Measurements from ENCODE around the gene CSMD2. TPM values are rescaled to one million over a fixed set of nuclear protein-coding genes. Genes with fewer than 3 reads are reported as not detected.
"Not testable (repeated sequence)": the region's sequence is repeated elsewhere in the genome, so short reads cannot be mapped to it uniquely, and the experiment has no call there.

The CSMD2 gene
- total RNA-seq, 4 donors from 2014 or later = 0.16 to 1.00 (median 0.27) TPM; not detected in 1

GRCh38 chr1:34083974-34084373 is 81.1 kb downstream of the CSMD2 start:
- TF ChIP-seq CTCF (IDR thresholded peaks at IDR 0.05) (no peak), POLR2AphosphoS5 (IDR thresholded peaks at IDR 0.05) (no peak), POLR2A (IDR thresholded peaks at IDR 0.05) (no peak), EP300 (IDR thresholded peaks at IDR 0.05; ENCODE audit: low read depth) (no peak)
- intact Hi-C loops (cut with DNase I; ENCODE audit: low total_unique reads) (no loop called here), in situ Hi-C loops (cut with MboI; ENCODE audit: low pct_ligation_motif_present in 1 of 4, low pct_unique_long_range_greater_than_20kb in 1 of 4, low sequenced_read_pairs in 3 of 4) (no loop called here)
- Histone ChIP-seq H3K4me1 (no peaks in the 10 kb centered on the region), H3K9me3 (peaks cover 0 to 3% of the 10 kb centered on the region in 2 donors), H3K27me3 (no peaks in the 10 kb centered on the region), H3K27ac (no peak overlapping the region), H3K36me3 (no peaks in the 10 kb centered on the region), H3K4me3 (no peak overlapping the region)
- no peak for DNase-seq
- WGBS, 2 donors (ENCODE audit: low coverage in 1 of 2) = 65% methylated on average over 2 of the region's 2 CpGs; no CpG with 5 or more reads in 1 of the 2 donors

- H3K27ac ChIP-seq; in situ Hi-C loops (cut with MboI; ENCODE audit: low pct_ligation_motif_present in 1 of 4, low pct_unique_long_range_greater_than_20kb in 1 of 4, low sequenced_read_pairs in 3 of 4); DNase-seq; intact Hi-C loops (cut with DNase I; ENCODE audit: low total_unique reads); H3K27me3 ChIP-seq; H3K9me3 ChIP-seq; H3K36me3 ChIP-seq; H3K4me3 ChIP-seq; H3K4me1 ChIP-seq: not testable (repeated sequence)
- whole genome bisulfite sequencing, 2 donors (ENCODE audit: low coverage in 1 of 2) = 90 to 94% methylated on average over 2 to 40 of the region's 43 CpGs
These were observed 82.9 kb downstream of the CSMD2 start for GRCh38 chr1:34082085-34082670.

GRCh38 chr1:34078383-34078782 is 86.6 kb downstream of the CSMD2 start:
- no peak overlapping the region for H3K27ac ChIP-seq
- H3K4me3 ChIP-seq = no peak overlapping the region
- H3K36me3 ChIP-seq = no peaks in the 10 kb centered on the region
- no peaks in the 10 kb centered on the region for H3K4me1 ChIP-seq
- no peaks in the 10 kb centered on the region for H3K27me3 ChIP-seq
- peaks cover 0 to 3% of the 10 kb centered on the region in 2 donors for H3K9me3 ChIP-seq
- WGBS, 2 donors (ENCODE audit: low coverage in 1 of 2) = 85 to 90% methylated on average over 4 of the region's 4 CpGs
- TF ChIP-seq POLR2A (IDR thresholded peaks at IDR 0.05) (no peak), CTCF (IDR thresholded peaks at IDR 0.05) (no peak)
- DNase-seq = no peak
- intact Hi-C loops (cut with DNase I; ENCODE audit: low total_unique reads) = no loop called here
- in situ Hi-C loops (cut with MboI; ENCODE audit: low pct_ligation_motif_present in 1 of 4, low pct_unique_long_range_greater_than_20kb in 1 of 4, low sequenced_read_pairs in 3 of 4) = no loop called here

GRCh38 chr1:34075576-34075975 is 89.5 kb downstream of the CSMD2 start:
- no peak for TF ChIP-seq CTCF (IDR thresholded peaks at IDR 0.05)
- TF ChIP-seq POLR2A (IDR thresholded peaks at IDR 0.05) = no peak
- TF ChIP-seq POLR2AphosphoS5 (IDR thresholded peaks at IDR 0.05) = no peak
- TF ChIP-seq EP300 (IDR thresholded peaks at IDR 0.05; ENCODE audit: low read depth) = no peak
- intact Hi-C loops (cut with DNase I; ENCODE audit: low total_unique reads) (no loop called here), in situ Hi-C loops (cut with MboI; ENCODE audit: low pct_ligation_motif_present in 1 of 4, low pct_unique_long_range_greater_than_20kb in 1 of 4, low sequenced_read_pairs in 3 of 4) (no loop called here)
- 69 to 73% methylated on average over 7 of the region's 7 CpGs for WGBS, 2 donors (ENCODE audit: low coverage in 1 of 2)
- Histone ChIP-seq H3K27ac (no peak overlapping the region), H3K4me3 (no peak overlapping the region), H3K27me3 (peaks cover 3% of the 10 kb centered on the region), H3K9me3 (peaks cover 0 to 3% of the 10 kb centered on the region in 2 donors), H3K4me1 (no peaks in the 10 kb centered on the region), H3K36me3 (no peaks in the 10 kb centered on the region)
- DNase-seq = no peak

Measured in transverse colon (tissue), 4 donors.